ENCODE measurements around the gene MFNG. TPM values are rescaled to one million over a fixed set of nuclear protein-coding genes. Genes with fewer than 3 reads are reported as not detected.
A peak's percentile ranks its signal among the peaks of the same experiment; 100 is the strongest.

Gene MFNG
- total RNA-seq, 4 donors from 2014 or later = 12.4 to 47.0 (median 26.5) TPM

DNA sequence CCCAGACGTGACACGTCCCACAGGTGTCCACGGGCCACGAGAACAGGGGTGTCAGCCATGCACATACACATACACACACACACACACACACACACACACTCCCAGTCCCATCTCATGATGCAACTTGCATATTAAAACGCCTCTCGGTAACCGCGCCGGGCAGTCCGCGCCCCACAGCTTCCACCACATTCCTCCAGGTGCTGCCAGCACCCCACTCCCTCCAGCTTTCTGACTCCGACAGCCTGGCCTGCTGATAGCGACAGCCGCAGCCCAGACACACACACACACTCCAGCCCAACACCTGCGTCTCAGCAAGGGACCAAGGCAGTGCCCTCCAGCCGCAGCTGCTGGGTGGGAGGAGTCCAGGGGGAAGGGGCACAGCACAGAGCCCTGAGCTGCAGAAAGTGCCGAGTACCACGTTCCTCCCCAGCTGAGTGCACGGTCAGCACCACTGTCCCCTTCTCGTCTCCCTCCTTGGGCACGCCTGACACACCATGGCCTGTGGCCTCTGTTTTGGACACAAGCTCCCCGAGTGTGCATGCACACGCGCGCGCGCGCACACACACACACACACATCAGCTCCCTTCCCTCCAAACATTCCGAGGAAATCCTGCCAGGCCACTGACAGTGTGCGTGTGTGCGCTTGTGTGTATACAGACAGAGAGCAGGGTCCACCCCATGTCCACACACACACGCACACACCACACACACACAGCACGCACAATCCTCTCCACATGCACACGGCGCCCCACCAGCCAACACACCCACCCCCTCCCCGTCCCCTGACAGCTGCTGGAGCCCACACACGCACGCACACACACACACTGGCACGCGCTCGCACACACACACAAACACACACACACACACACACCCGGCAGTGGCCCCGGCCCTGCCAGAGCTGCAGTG, 60.1 kb downstream of the MFNG start:
- no peak for TF ChIP-seq POLR2A (IDR thresholded peaks at IDR 0.05)
- TF ChIP-seq, protein P1, sequence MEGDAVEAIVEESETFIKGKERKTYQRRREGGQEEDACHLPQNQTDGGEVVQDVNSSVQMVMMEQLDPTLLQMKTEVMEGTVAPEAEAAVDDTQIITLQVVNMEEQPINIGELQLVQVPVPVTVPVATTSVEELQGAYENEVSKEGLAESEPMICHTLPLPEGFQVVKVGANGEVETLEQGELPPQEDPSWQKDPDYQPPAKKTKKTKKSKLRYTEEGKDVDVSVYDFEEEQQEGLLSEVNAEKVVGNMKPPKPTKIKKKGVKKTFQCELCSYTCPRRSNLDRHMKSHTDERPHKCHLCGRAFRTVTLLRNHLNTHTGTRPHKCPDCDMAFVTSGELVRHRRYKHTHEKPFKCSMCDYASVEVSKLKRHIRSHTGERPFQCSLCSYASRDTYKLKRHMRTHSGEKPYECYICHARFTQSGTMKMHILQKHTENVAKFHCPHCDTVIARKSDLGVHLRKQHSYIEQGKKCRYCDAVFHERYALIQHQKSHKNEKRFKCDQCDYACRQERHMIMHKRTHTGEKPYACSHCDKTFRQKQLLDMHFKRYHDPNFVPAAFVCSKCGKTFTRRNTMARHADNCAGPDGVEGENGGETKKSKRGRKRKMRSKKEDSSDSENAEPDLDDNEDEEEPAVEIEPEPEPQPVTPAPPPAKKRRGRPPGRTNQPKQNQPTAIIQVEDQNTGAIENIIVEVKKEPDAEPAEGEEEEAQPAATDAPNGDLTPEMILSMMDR (IDR thresholded peaks at IDR 0.05) = no peak
- peaks cover 0 to 28% of the 10 kb centered on the region in 2 donors for H3K27me3 ChIP-seq
- no peak overlapping the region for H3K27ac ChIP-seq
- no peak overlapping the region for H3K4me3 ChIP-seq
- DNase-seq = no peak
- no peaks in the 10 kb centered on the region for H3K9me3 ChIP-seq
- no peaks in the 10 kb centered on the region for H3K36me3 ChIP-seq
- H3K4me1 ChIP-seq = peaks cover 0 to 16% (median 7%) of the 10 kb centered on the region in 4 donors

DNA sequence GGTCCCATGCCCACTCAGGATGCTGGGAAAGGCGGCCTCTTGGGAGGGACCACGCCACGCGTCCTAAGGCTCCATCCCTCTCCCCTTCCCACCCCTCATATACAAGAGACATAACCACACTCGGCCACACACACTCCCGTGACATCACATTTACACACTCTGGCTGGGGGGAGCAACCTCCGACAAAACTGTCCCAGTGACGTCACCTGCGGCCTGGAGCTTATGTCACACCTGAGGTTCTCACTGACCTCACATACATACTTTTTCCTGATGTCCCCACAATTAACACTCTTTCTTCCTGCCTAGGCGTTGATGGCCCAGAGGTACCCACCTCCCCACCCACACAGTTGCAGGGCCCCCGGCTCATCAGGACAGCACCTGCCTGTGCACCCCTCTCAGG, 60.8 kb downstream of the MFNG start:
- no peak for DNase-seq
- Histone ChIP-seq H3K36me3 (no peaks in the 10 kb centered on the region), H3K4me1 (peaks cover 0 to 19% (median 7%) of the 10 kb centered on the region in 4 donors), H3K27ac (no peak overlapping the region), H3K27me3 (peaks cover 0 to 28% of the 10 kb centered on the region in 2 donors), H3K9me3 (no peaks in the 10 kb centered on the region), H3K4me3 (no peak overlapping the region)
- TF ChIP-seq, protein P1 (IDR thresholded peaks at IDR 0.05) = no peak

DNA sequence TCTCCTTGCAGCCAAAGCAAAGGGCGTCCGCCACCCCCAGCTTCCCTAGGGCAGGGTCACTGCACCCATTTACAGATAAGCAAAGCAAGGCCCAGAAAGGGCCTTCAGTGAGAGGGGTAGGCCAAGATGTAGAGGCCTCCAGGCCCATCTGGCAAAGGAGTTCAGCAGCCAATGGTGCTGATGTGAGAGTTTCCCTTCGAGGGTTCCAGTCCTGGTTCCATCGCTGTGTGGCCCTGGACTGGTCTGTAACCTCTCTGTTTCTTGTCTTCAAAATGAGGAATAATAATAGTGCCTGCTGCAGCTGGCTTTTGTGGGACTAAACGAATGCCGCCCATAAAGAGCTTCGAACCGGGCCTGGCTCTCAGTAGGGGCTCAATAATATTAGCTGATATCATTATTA, 62.9 kb downstream of the MFNG start:
- Histone ChIP-seq H3K27me3 (peaks cover 0 to 34% of the 10 kb centered on the region in 2 donors), H3K9me3 (no peaks in the 10 kb centered on the region), H3K4me3 (no peak overlapping the region), H3K27ac (no peak overlapping the region), H3K36me3 (no peaks in the 10 kb centered on the region), H3K4me1 (peaks cover 0 to 32% (median 10%) of the 10 kb centered on the region in 4 donors)
- DNase-seq = no peak
- TF ChIP-seq, protein P1 (IDR thresholded peaks at IDR 0.05) = no peak
- no peak for TF ChIP-seq POLR2A (IDR thresholded peaks at IDR 0.05)

DNA sequence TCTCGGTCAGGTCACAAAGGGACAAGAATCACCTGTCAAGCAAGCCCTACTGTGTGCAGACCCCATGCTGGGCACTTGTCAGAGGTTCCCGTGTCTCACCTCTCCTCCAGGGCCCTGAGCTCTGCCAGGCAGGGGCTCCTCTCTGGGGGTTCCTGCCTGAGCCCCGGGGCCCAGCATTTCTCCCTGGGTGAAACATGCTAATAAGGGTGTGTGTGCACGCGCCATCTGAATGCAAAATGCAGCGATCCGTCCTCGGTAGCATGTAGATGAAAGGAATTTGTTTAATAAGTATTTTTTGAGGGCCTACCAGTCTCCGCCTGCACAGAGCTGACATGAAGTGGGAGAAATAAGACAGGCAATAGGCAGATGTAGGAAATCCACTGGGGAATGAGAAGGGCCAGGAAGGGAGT, 64.7 kb downstream of the MFNG start:
- no peaks in the 10 kb centered on the region for H3K9me3 ChIP-seq
- H3K27me3 ChIP-seq = peaks cover 0 to 16% of the 10 kb centered on the region in 2 donors

DNA sequence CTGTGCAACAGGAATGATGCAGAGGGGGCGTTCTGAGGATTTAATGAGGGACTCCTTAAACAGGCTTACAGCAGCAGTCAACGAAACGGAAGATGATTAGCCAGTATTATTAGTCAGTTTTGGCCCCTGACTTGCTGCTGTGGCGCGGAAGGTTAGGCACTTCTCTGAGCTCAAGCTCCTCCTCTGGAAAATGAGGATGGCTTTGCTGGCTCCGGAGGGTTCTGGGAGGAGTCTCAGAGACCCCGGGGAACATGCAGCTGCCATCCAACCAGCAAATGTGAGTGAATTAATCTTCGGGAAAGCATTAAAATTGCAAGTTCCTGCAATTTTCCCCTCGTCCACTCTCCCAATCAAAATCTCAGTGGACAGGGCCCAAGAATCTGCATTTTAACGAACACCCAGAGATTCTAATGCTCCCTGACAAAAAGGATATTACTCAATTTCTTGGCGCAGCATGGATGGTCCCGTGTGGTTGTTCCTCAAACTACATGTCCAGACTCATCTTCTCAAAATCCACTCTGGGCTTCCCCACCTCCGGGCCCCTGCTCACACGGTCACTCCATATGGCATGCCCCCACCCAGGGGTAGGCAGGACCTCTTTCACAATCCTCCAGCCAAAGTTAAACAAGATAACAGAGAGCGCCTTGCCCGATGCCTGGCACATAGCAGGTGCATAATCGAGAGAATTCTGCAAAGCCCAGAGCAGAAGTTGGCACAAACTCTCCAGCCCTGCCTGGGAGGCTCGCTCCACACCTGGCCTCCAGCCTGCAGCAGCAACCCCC, 65.3 kb downstream of the MFNG start:
- H3K9me3 ChIP-seq = no peaks in the 10 kb centered on the region
- H3K36me3 ChIP-seq = no peaks in the 10 kb centered on the region
- H3K4me3 ChIP-seq = peak overlapping the region in 1 of 4 donors; percentile 28
- H3K27ac ChIP-seq = no peak overlapping the region
- peaks cover 0 to 16% (median 4%) of the 10 kb centered on the region in 4 donors for H3K4me1 ChIP-seq
- DNase-seq = peak in 1 of 3 donors; percentile 39
- H3K27me3 ChIP-seq = peaks cover 0 to 16% of the 10 kb centered on the region in 2 donors
- no peak for TF ChIP-seq POLR2A (IDR thresholded peaks at IDR 0.05)
- TF ChIP-seq, protein P1 (IDR thresholded peaks at IDR 0.05) = no peak

More for the DNA sequence above, 64.7 kb downstream of the MFNG start:
- TF ChIP-seq POLR2A (IDR thresholded peaks at IDR 0.05) = no peak
- TF ChIP-seq, protein P1 (IDR thresholded peaks at IDR 0.05) = no peak
- peaks cover 0 to 16% (median 4%) of the 10 kb centered on the region in 4 donors for H3K4me1 ChIP-seq
- no peak overlapping the region for H3K27ac ChIP-seq
- DNase-seq = no peak
- no peak overlapping the region for H3K4me3 ChIP-seq
- no peaks in the 10 kb centered on the region for H3K36me3 ChIP-seq
